Naive thymus-derived CD4-positive, alpha-beta T cell (primary cell): ENCODE data around the gene LCN12. TPM values are rescaled to one million over a fixed set of nuclear protein-coding genes. Genes with fewer than 3 reads are reported as not detected.

ENCODE experiments used
- ATAC-seq: fragments of 150-1000 bp; cut with Tn5 transposase; 2 replicates; pipeline ENCODE4 v1.10.0; 2021; ENCODE audit warnings: mild to moderate bottlenecking, moderate library complexity
- CTCF ChIA-PET: fragments of 350-600 bp; sonication (Branson Sonifier 250); formaldehyde crosslinking; loops from one replicate; lab custom pipeline; 2021; ENCODE audit warnings: antibody characterized with exemption; lab: Charles Lee
- POLR2A ChIA-PET: fragments of 350-600 bp; sonication (Branson Sonifier 250); formaldehyde crosslinking; loops from one replicate; lab custom pipeline; 2021; ENCODE audit warnings: antibody characterized with exemption, inconsistent platforms; lab: Charles Lee
- DNase-seq, 9 donors: peaks; one replicate each; pipeline versions ENCODE4 v3.0.0 to v3.0.0-alpha.2; 2020 to 2022; ENCODE audit warnings: mixed read lengths in 1 of 9
- H3K27ac ChIP-seq: one replicate; pipeline ENCODE4 v1.7.0; 2013; ENCODE audit warnings: mild to moderate bottlenecking, low read depth, low read length, moderate library complexity
- H3K27me3 ChIP-seq, 2 donors: one replicate each; pipeline ENCODE4 v1.7.0; 2013; ENCODE audit warnings: low read length in 2 of 2, mild to moderate bottlenecking in 2 of 2, moderate library complexity in 2 of 2; ENCODE audit not compliant: control insufficient read depth in 2 of 2, insufficient read depth in 2 of 2
- H3K36me3 ChIP-seq, 3 experiments: 1 replicate in 2 of 3; 2 replicates in 1 of 3; pipeline ENCODE4 v1.7.0; 2013; ENCODE audit warnings: low read length in 3 of 3, mild to moderate bottlenecking in 3 of 3, moderate library complexity in 1 of 3; ENCODE audit not compliant: insufficient read depth in 3 of 3, control insufficient read depth in 2 of 3
- H3K4me1 ChIP-seq, 2 donors: one replicate each; pipeline ENCODE4 v1.7.0; 2013; ENCODE audit warnings: low read length in 2 of 2, mild to moderate bottlenecking in 2 of 2, moderate library complexity in 1 of 2; ENCODE audit not compliant: control insufficient read depth in 2 of 2, insufficient read depth in 2 of 2
- H3K4me3 ChIP-seq: 2 replicates; pipeline ENCODE4 v1.7.0; 2013; ENCODE audit warnings: mild to moderate bottlenecking, low read length
- H3K9me3 ChIP-seq, 3 experiments: 1 replicate in 2 of 3; 2 replicates in 1 of 3; pipeline ENCODE4 v1.7.0; 2013; ENCODE audit warnings: low read length in 3 of 3; ENCODE audit not compliant: control insufficient read depth in 2 of 3
- H3K27ac Mint-ChIP-seq, 9 donors: one replicate each; pipeline ENCODE4 v1.8.0; 2020 to 2022; ENCODE audit warnings: mixed read lengths in 9 of 9, mild to moderate bottlenecking in 8 of 9, moderate library complexity in 5 of 9, inconsistent platforms in 2 of 9
- H3K27me3 Mint-ChIP-seq, 5 donors: one replicate each; pipeline ENCODE4 v1.8.0; 2021 to 2022; ENCODE audit warnings: mixed read lengths in 5 of 5, mild to moderate bottlenecking in 1 of 5
- H3K36me3 Mint-ChIP-seq, 5 donors: one replicate each; pipeline ENCODE4 v1.8.0; 2020 to 2022; ENCODE audit warnings: mixed read lengths in 5 of 5, mild to moderate bottlenecking in 3 of 5, inconsistent platforms in 1 of 5
- H3K4me1 Mint-ChIP-seq, 7 donors: one replicate each; pipeline ENCODE4 v1.8.0; 2020 to 2022; ENCODE audit warnings: mixed read lengths in 7 of 7, mild to moderate bottlenecking in 3 of 7, inconsistent platforms in 1 of 7
- H3K4me3 Mint-ChIP-seq, 10 donors: one replicate each; pipeline ENCODE4 v1.8.0; 2020 to 2022; ENCODE audit warnings: mild to moderate bottlenecking in 10 of 10, mixed read lengths in 10 of 10, moderate library complexity in 6 of 10, inconsistent platforms in 2 of 10
- H3K9me3 Mint-ChIP-seq, 11 donors: one replicate each; pipeline ENCODE4 v1.8.0; 2020 to 2022; ENCODE audit warnings: mixed read lengths in 11 of 11, mild to moderate bottlenecking in 4 of 11, inconsistent platforms in 1 of 11, moderate library complexity in 1 of 11
- intact Hi-C, 2 donors: fragments of 100-400 bp; cut with micrococcal nuclease; formaldehyde crosslinking; loops; one replicate each; pipeline ENCODE4 v1.15.1; 2023
- polyA plus RNA-seq, 2 donors: library from polyadenylated mRNA; unstranded; fragments of 300-500 nt; fragmentation: Illumina TruSeq; gene quantifications; one replicate each; pipeline ENCODE4 v1.2.3, GENCODE V29; 2021
- total RNA-seq, 6 experiments: library from RNA in 5 of 6; stranded (reverse) in 5 of 6; gene quantifications; 1 replicate in 5 of 6; 2 replicates in 1 of 6; pipeline ENCODE4 v1.2.3 and lab custom pipeline; 2021 to 2026

Gene LCN12
- total and polyA plus RNA-seq, 7 experiments from 2014 or later = 0.89 to 4.9 (median 2.6) TPM; not detected in 2

GRCh38 chr9:136963751-136964150, 11.7 kb downstream of the LCN12 start:
- Mint-ChIP-seq H3K27me3 (peaks cover 0 to 6% (median 0%) of the 10 kb centered on the region in 5 donors), H3K36me3 (no peaks in the 10 kb centered on the region), H3K9me3 (no peaks in the 10 kb centered on the region), H3K4me1 (peaks cover 0 to 37% (median 22%) of the 10 kb centered on the region in 7 donors), H3K27ac (no peak overlapping the region), H3K4me3 (no peak overlapping the region)
- no peak for DNase-seq
- H3K27me3 ChIP-seq = no peaks in the 10 kb centered on the region
- no peak overlapping the region for H3K4me3 ChIP-seq
- ChIA-PET POLR2A (no interaction called here), CTCF (no interaction called here)
- H3K27ac ChIP-seq = no peak overlapping the region
- intact Hi-C loops = no loop called here
- no peaks in the 10 kb centered on the region for H3K36me3 ChIP-seq
- peaks cover 12 to 61% of the 10 kb centered on the region in 2 donors for H3K4me1 ChIP-seq
- no peaks in the 10 kb centered on the region for H3K9me3 ChIP-seq
- ATAC-seq = no peak

- Histone ChIP-seq H3K4me1 (peaks cover 12 to 56% of the 10 kb centered on the region in 2 donors), H3K4me3 (no peak overlapping the region), H3K27me3 (no peaks in the 10 kb centered on the region), H3K36me3 (no peaks in the 10 kb centered on the region), H3K9me3 (no peaks in the 10 kb centered on the region), H3K27ac (no peak overlapping the region)
- Mint-ChIP-seq H3K36me3 (no peaks in the 10 kb centered on the region), H3K4me3 (no peak overlapping the region), H3K9me3 (no peaks in the 10 kb centered on the region), H3K4me1 (peaks cover 0 to 37% (median 22%) of the 10 kb centered on the region in 7 donors), H3K27ac (no peak overlapping the region), H3K27me3 (peaks cover 0 to 6% (median 0%) of the 10 kb centered on the region in 5 donors)
- CTCF ChIA-PET = no interaction called here
- intact Hi-C loops = no loop called here
- no peak for DNase-seq
- no peak for ATAC-seq
- POLR2A ChIA-PET = interaction anchor here (0.7 kb wide), 1 partner anchor 10 kb away, joined by 3 read pairs; no protein-coding TSS in a partner anchor
Observed at GRCh38 chr9:136964171-136964689, 12.2 kb downstream of the LCN12 start.

- no peaks in the 10 kb centered on the region for H3K36me3 ChIP-seq
- Mint-ChIP-seq H3K9me3 (no peaks in the 10 kb centered on the region), H3K4me1 (peaks cover 0 to 36% (median 21%) of the 10 kb centered on the region in 7 donors), H3K36me3 (no peaks in the 10 kb centered on the region), H3K4me3 (peak overlapping the region in 4 of 10 donors; percentile 13 to 48 (median 33)), H3K27me3 (peaks cover 0 to 6% (median 0%) of the 10 kb centered on the region in 5 donors), H3K27ac (no peak overlapping the region)
- intact Hi-C loops = no loop called here
- ATAC-seq (no peak), DNase-seq (no peak)
- no peak overlapping the region for H3K4me3 ChIP-seq
- H3K27me3 ChIP-seq = no peaks in the 10 kb centered on the region
- H3K27ac ChIP-seq = no peak overlapping the region
- ChIA-PET POLR2A (interaction anchor here (0.7 to 1.2 kb wide), 2 partner anchors 9 to 28 kb away, joined by 3 read pairs; no protein-coding TSS in a partner anchor), CTCF (no interaction called here)
- no peaks in the 10 kb centered on the region for H3K9me3 ChIP-seq
- peaks cover 12 to 49% of the 10 kb centered on the region in 2 donors for H3K4me1 ChIP-seq
Observed at GRCh38 chr9:136964833-136965422, 12.9 kb downstream of the LCN12 start.

GRCh38 chr9:136965771-136966484, 13.9 kb downstream of the LCN12 start:
- no peaks in the 10 kb centered on the region for H3K9me3 Mint-ChIP-seq
- peaks cover 0 to 30% (median 16%) of the 10 kb centered on the region in 7 donors for H3K4me1 Mint-ChIP-seq
- intact Hi-C loops = no loop called here
- peak overlapping the region in 6 of 9 donors; percentile 8 to 89 (median 54) for H3K27ac Mint-ChIP-seq
- H3K4me3 Mint-ChIP-seq = peak overlapping the region; percentile 21 to 84 (median 71)
- Histone ChIP-seq H3K27me3 (no peaks in the 10 kb centered on the region), H3K4me1 (peaks cover 12 to 44% of the 10 kb centered on the region in 2 donors), H3K9me3 (no peaks in the 10 kb centered on the region), H3K4me3 (peak overlapping the region; percentile 40), H3K36me3 (no peaks in the 10 kb centered on the region), H3K27ac (no peak overlapping the region)
- DNase-seq (no peak), ATAC-seq (peak; percentile 36)
- ChIA-PET CTCF (no interaction called here), POLR2A (interaction anchor here (1.2 kb wide), 1 partner anchor 27 kb away, joined by 3 read pairs; no protein-coding TSS in a partner anchor)
- peaks cover 0 to 6% (median 0%) of the 10 kb centered on the region in 5 donors for H3K27me3 Mint-ChIP-seq
- H3K36me3 Mint-ChIP-seq = no peaks in the 10 kb centered on the region

- H3K4me1 ChIP-seq = peaks cover 12 to 24% of the 10 kb centered on the region in 2 donors
- Mint-ChIP-seq H3K27me3 (peaks cover 0 to 6% (median 0%) of the 10 kb centered on the region in 5 donors), H3K4me3 (no peak overlapping the region), H3K9me3 (no peaks in the 10 kb centered on the region), H3K27ac (no peak overlapping the region), H3K4me1 (peaks cover 0 to 22% (median 15%) of the 10 kb centered on the region in 7 donors), H3K36me3 (no peaks in the 10 kb centered on the region)
- ChIA-PET CTCF (no interaction called here), POLR2A (no interaction called here)
- ATAC-seq (no peak), DNase-seq (no peak)
- H3K27me3 ChIP-seq = no peaks in the 10 kb centered on the region
- intact Hi-C loops = no loop called here
- no peaks in the 10 kb centered on the region for H3K9me3 ChIP-seq
- H3K36me3 ChIP-seq = no peaks in the 10 kb centered on the region
- no peak overlapping the region for H3K27ac ChIP-seq
- H3K4me3 ChIP-seq = no peak overlapping the region
Observed at GRCh38 chr9:136968333-136969127, 16.5 kb downstream of the LCN12 start.

GRCh38 chr9:136969150-136969549, 17.1 kb downstream of the LCN12 start:
- Mint-ChIP-seq H3K9me3 (no peaks in the 10 kb centered on the region), H3K4me1 (peaks cover 0 to 22% (median 15%) of the 10 kb centered on the region in 7 donors), H3K36me3 (no peaks in the 10 kb centered on the region), H3K4me3 (no peak overlapping the region), H3K27ac (no peak overlapping the region), H3K27me3 (peaks cover 0 to 6% (median 0%) of the 10 kb centered on the region in 5 donors)
- no peaks in the 10 kb centered on the region for H3K9me3 ChIP-seq
- no peak overlapping the region for H3K4me3 ChIP-seq
- DNase-seq (no peak), ATAC-seq (no peak)
- ChIA-PET CTCF (no interaction called here), POLR2A (no interaction called here)
- intact Hi-C loops = no loop called here
- H3K27me3 ChIP-seq = no peaks in the 10 kb centered on the region
- H3K36me3 ChIP-seq = no peaks in the 10 kb centered on the region
- no peak overlapping the region for H3K27ac ChIP-seq
- H3K4me1 ChIP-seq = peaks cover 12 to 24% of the 10 kb centered on the region in 2 donors
